GM08714 (cell line): Measurements from ENCODE around the gene SIL1.
"Not testable (repeated sequence)": the region's sequence is repeated elsewhere in the genome, so short reads cannot be mapped to it uniquely, and the experiment has no call there.

Experiments used
- H3K4me3 ChIP-seq: fragments of 200-500 bp; sonication (Bioruptor generic); 2 replicates; pipeline ENCODE4 v1.5.1; 2014; ENCODE audit warnings: mild to moderate bottlenecking, low read length, inconsistent platforms
- ZNF274 ChIP-seq: IDR thresholded peaks from 2 replicates; pipeline ENCODE4 v1.6.1; 2012; ENCODE audit warnings: mild to moderate bottlenecking, low read depth, low read length

Gene SIL1

DNA sequence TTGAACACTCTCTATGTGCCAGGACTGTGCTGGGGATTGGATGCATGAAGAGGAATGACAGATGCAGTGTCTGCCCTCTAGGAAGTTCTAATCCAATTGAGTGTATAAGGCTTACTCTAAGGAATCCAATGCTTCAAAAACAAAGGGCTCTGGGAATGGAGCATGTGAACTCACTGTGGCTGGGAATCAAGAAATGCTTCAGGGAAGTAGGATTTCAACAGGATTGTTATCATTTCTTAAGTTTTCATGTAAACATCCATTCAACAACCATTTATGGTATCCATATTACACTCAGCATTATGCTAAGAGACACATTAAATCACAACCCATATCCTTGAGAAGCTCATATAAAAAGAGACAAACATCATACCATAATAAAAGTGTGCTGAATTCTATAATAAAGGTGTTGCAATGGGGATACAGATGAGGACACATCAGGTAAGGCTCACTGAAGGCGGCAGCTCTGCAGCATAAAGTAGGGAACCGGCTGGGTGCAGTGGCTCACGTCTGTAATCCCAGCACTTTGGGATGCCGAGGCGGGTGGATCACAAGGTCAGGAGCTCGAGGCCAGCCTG lies 11.3 kb downstream of the SIL1 start:
- no peak overlapping the region for H3K4me3 ChIP-seq
- no peak for TF ChIP-seq ZNF274

DNA sequence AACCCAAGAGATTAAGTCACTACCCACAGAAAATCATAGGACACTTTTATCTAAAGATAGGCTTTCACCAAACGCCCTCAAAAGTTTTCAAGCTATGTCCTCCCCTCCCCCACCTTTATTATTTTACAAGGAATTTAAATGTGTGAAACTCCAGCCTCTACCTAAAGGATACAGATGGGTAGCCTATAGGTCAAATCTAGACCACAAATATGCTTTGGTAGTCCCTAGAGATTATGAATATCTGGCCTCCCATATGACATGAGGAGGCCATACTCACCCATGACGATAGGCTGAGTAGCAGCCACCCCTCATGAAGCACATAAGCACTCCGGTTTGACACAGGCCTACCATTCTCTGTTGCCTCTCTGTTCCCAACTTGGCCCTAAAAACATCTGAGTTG lies 11.9 kb downstream of the SIL1 start:
- TF ChIP-seq ZNF274 = no peak
- no peak overlapping the region for H3K4me3 ChIP-seq

DNA sequence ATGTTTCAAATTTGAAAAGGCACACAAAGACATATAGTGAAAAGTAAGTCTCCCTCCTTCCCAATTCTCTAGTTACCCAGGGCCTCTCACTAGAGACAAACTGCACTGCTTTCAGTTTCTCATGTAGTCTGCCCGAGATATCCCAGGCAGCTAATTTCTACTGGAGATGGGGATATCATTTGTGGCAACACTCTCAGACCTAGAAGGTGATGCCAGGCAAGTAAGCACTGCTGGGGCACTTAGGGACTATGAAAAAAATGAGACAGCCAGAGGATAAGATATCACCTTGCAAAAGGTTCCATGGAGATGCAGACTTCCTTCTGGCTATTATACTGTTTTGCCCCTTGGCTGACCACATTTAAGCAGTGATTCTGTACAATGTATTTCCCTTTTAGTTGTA lies 12.6 kb downstream of the SIL1 start:
- TF ChIP-seq ZNF274 = no peak
- H3K4me3 ChIP-seq = no peak overlapping the region

DNA sequence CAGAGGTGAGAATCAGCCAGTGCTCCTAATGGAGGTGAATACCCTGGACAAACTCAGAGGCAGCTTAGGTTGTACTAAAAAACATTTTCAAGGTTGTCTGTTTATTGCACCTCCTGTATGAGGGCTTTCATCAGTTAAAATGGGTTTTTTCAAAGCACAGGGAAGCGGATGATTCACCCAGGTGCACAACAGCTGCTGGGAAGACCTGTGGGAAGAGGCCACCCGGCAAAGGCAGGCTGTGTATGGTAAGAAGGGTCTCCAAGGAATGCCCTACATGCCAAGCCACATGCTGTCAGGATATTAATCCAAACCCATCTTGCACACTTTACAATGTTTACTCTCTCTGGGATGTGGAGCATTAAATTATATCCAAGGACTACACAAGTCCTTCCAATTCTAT lies 14.7 kb downstream of the SIL1 start:
- H3K4me3 ChIP-seq = no peak overlapping the region

DNA sequence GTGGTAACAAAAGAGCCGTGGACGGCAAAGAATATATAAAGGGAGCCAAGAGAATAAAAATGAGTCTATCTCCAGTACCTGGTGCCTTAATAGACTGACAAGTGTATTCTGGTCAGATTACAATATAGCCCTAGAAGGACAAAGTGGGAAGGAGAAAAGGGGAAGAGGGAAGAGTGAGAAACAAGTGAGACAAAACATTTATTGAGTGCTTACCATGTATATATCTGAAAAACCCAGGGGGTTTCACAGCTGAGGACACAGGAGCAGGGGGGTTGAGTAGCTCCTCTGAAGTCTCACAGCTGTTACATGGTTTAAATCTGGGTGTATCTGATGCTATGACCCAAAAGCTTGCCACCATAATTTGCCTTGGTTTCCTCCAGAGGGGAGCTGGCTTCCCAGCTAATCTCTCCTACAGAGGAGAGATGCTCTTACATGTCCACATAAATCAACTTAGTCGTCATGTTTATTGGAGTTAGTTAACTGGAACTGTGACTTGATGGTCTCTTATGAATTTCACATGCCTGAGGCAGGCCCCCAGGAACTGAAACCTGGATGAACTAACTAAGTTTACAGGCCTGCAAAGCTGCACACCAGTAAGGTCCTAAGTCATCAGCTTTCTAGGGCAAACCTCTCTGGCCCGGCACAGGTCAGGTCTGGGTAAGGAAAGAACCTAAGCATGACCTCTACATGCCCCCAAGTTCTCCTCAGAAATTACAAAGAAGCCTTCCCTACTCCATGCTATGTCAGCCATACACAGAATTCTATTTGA lies 15.5 kb downstream of the SIL1 start:
- no peak for TF ChIP-seq ZNF274
- no peak overlapping the region for H3K4me3 ChIP-seq

More for the DNA sequence above, 14.7 kb downstream of the SIL1 start:
- TF ChIP-seq ZNF274 = no peak

DNA sequence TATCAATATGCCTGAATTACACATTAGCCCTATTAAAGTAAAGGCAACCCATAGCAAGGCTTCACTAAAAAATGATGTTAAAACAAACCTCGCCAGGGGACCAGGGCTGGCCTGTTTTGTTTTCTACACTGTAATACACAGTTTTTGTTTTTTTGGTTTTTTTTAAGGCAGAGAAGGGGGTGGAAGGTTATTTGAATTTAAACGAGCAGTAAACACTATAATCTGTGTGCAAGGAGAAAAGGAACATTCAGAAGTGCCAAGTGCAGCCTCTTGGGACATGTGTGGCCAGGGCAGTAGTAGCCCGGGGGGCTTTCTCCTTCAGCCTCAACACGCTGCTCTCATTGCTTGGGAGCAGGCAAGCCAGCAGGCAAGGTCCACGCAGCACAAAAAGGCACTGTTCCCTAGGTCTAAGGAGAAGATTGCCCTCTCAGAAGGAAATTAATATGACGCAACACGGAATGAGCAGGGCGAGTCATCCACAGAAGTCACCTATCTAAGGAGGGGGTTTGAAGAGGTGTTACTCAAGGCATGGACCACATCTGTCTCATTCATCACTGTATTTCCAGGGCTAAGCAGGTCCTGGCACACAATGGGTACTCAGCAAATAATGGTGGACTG lies 16.2 kb downstream of the SIL1 start:
- H3K4me3 ChIP-seq = no peak overlapping the region
- no peak for TF ChIP-seq ZNF274

DNA sequence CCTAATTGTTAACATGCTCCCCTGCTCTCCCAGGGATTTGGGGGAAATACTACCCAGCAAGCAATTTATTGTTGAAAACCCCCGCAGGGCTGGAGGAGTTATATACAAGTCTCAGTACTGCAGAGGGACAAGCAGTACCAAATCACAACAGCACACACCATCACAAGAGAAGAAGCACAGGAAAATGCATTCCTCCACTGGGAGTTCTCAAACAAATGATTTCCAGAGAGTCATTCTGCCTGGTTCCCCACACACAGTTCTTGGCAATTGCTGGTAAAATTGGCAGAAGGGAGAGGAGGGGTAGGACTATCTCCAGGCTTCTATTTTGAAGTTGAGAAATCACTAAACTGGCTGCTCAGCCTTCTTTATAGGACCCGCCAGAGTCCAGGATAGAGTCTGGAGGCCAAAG lies 16.8 kb downstream of the SIL1 start:
- TF ChIP-seq ZNF274 = no peak
- H3K4me3 ChIP-seq = no peak overlapping the region

DNA sequence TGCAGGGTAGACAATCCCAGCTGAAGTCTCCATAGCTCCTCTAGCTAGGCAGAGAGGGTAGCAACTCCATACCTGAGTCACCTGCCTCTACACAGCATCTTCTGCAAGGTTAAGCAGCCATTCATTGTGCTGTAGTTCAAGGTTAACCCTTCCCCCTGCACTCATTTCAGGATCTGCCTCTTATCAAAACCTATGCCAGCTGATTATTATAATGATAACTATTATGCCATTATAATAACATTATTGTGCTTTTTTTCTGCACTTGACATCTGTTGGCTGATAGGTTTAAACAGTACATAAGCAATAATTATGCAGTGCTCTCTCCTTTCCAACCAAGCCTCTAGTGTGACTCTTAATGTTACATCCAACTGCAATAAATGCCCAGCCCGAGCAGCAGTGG lies 17.3 kb downstream of the SIL1 start:
- no peak overlapping the region for H3K4me3 ChIP-seq
- TF ChIP-seq ZNF274 = no peak

DNA sequence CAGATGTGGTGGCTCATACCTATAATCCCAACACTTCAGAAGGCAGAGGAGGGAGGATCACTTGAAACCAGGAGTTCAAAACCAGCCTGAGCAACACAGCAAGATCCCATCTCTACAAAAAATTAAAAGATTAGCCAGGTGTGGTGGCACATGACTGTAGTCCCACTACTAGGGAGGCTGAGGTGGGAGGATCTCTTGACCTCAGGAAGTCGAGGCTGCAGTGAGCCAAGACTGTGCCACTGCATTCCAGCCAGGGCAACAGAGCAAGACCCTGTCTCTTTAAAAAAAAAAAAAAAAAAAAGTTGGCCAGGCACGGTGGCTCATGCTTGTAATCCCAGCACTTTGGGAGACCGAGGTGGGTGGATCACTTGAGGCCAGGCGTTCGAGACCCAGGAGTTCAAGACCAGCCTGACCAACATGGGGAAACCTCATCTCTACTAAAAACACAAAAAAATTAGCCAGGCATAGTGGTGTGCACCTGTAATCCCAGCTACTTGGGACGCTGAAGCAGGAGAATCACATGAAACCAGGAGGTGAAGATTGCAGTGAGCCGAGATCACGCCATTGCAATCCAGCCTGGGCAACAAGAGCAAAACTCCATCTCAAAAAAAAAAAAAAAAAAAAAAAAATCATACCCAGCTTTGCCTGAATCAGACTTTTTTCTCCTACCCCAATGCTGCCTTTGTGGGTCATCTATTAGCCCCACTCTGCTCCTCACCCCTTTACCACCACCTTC lies 18.2 kb downstream of the SIL1 start:
- H3K4me3 ChIP-seq = not testable (repeated sequence)

DNA sequence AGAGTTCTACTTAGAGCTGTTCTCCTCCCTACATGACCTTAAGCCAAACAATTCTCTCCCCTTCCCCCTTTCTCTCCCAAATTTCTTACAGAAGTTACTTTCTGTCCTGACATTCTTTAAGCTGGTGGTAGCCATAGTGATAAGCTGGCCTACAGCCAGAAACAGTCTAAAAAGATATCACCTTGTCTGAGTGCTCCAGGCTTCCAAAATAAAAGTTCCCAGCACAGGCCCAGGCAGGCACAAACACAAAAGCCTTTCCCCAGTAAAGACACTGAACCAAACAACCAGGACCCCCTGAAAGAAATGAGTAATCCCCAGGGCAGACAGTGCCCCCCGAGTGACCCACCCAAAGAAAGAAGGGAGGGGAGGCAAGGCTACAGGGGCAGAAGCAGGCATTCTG lies 19.2 kb downstream of the SIL1 start:
- H3K4me3 ChIP-seq = no peak overlapping the region
- no peak for TF ChIP-seq ZNF274

DNA sequence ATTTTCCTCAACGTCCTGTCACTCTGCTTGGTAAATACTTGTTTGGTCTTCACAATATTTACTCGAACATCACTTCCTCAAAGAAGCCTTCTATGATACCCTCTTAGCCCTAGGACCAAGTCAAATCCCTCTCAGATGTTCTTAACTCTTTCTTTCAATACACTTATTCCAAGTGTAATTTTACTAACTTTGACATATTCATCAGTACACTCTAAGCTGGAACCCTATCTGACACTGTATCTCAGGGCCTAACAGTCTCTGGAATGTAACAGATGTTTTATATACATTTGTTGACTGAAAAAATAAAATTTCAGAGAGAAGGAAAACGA lies 19.6 kb downstream of the SIL1 start:
- H3K4me3 ChIP-seq = no peak overlapping the region
- no peak for TF ChIP-seq ZNF274

DNA sequence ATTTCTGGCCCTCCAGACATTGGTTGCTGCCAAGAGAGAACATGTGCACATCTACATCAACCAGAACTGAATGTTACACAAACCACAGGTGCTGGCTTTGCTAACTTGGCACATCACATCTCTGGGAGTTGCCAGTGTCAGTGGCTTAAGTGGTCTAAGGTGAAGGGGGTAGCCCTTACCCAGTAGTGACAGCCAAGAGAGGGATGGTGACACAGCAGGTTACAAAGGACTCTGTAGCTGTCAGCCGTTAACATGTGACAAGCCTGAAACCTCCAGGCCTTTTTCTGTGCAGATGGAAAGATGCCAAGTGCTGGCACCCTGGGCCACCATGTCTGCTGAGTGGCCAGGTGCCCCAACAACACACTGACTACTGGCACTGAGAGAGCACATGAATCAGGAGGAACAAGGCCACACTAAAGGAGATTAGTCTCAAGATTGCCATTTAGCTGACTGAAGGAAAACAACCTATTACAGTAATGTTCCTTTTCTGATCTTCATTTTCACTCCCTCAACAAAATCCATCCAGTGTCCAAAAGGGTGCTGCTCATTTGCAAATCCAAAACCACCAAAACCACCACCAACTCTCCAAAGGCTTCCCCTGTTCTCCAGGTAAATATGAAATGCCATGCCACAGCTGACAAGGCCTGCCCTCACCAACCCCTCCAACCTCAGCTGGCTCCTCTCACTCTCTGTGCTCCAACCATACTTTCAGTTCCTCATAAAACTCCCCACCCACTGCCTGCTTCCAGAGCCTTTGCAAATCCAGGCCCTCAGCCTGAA lies 20.2 kb downstream of the SIL1 start:
- no peak overlapping the region for H3K4me3 ChIP-seq
- no peak for TF ChIP-seq ZNF274

DNA sequence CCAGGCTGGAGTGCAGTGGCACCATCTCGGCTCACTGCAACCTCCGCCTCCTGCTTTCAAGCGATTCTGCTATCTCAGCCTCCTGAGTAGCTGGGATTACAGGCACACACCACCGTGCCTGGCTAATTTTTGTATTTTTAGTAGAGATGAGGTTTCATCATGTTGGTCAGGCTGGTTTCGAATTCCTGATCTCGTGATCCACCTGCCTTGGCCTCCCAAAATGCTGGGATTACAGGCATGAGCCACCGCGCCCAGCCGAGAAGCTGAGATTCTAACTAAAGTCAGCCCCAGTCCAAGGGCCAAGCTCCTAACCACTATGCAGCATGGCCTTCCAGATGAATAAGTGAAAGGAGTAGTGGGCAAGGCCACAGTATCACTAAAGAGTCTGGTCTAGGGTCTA lies 20.9 kb downstream of the SIL1 start:
- H3K4me3 ChIP-seq = not testable (repeated sequence)

DNA sequence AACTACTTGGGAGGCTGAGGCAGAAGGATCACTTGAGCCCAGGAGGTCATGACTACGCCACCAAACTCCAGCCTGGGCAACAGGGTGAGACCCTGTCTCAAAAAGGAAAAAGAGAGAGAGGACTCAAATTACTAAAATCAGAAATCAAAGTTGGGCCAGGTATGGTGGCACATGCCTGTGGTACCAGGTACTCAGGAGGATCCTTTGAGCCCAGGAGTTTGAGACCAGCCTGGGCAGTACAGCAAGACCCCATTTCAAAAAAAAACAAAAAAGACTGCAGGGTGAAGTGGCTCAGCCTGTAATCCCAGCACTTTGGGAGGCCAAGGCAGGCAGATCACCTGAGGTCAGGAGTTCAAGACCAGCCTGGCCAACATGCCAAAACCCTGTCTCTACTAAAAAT lies 23.8 kb downstream of the SIL1 start:
- H3K4me3 ChIP-seq = not testable (repeated sequence)
